Endometrium (tissue), 2 donors: ENCODE results near the gene HIVEP3.

ENCODE experiments used
- FAIRE-seq: peaks from 2 replicates; lab custom pipeline; 2012; peaks lifted over from hg19 to GRCh38; lab: Jason Lieb, UNC
- donor health status: control.
- donor health status: control.

Gene HIVEP3

DNA sequence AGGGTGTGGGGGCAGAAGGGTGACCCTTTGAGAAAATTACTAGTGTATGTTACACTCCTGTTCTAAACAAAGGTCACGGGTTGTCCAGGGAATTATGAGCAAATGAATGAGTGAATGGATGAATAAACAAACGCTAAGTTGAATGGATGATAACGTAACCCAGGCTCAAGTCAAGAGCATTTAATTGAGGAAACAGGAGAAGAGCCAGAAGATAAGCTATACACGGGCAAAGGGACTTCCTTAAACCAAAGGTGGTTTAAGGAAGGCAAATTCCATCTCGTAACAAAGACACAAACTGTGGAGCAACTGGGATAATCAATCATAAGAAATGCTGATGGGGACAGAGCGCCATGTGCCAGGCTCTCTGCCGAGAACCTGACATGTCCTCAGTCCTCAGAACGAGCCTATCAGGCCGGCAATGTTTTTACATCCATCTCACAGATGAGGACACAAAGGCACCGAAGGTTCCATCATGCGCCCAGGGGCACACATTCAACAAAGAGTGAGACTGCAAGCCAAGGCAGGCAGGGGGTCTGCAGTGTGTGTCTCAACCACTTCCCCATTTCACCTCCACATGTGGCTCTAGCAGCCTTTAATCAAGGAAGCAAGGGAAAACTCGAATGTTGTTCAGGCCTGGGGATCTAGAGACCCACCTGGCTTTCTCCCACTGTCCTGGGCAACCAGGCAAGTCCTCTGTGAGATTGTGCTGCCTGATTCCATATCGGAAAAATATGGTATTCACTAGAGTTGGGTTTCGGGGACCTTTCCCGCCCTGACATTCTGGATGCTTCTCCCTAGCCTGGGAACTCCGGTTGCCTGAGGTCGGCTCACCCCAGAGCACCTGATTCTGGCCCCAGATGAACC lies 307.4 kb downstream of the HIVEP3 start:
- FAIRE-seq = no peak

DNA sequence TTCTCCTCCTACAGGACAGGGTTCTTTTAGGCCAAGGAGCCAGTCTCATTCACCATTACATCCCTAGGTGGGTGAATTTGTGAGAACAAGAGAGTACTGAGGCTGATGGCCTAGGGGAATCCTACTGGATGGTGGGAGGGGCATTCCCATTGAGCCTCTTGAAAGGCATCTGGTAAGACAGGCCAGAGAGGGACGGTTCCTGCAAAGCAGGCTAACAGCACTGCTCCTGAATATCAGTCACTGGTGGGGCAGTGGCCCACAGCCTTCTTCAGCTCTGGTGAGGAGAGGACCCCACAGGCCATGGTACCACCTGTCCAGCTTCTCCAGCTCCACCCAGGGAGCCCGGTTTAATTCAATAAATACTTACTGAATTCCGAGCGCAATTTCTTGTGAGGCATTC lies 308.4 kb downstream of the HIVEP3 start:
- no peak for FAIRE-seq

DNA sequence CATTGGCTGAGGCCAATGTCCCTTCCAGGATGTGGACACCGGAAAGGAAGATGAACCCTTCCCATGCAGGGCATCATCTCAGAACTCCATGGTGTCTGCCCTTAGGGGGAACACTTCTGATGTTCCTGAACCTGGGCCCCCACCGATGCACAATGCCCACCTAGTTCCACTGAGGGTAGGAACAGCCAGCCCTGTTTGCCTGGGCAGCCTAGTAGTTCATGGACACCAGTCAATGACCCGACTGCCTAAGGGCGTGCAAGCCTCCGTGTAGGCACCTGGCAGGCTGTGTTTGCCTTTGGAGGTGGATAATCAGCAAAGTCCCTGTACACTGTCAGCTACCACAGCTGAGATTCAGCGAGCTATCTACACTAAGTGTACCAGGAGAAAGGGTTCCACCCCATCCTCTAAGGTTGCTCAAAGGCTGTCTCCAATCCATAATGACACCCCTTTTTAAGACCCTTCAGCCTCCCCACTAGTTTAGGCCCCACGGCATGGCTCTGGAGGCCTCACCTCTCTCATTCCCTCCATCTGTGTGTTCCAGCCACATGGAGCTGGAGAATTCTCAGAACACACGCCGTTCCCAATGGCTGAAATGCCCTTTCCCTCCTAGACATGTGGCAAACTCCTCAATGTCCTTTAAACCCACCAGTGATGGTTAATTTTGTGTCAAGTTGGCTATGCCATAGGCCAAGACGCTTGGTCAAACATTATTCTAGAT lies 309.4 kb downstream of the HIVEP3 start:
- no peak for FAIRE-seq

DNA sequence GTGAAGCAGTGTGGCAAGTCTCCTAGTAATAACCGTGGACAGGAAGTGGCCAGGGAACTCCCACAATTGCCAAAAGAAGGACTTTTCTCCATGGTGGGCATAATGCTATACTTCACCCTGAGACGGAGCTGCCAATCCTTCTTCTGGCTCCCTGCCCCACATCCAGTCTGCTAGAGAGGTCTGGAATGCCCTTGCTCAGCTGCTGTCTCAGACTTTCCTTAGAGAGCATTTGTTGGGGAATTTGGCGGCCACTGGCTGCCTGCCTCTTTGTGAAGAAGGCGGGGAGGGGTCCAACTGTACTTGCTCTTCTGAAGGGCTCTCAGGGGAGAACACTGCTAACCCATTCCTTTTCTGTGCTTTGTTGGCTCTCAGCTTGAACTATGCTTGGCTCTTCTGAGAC lies 310.5 kb downstream of the HIVEP3 start:
- FAIRE-seq = no peak

- FAIRE-seq = no peak
Observed at GRCh38 chr1:41607808-41608207, 310.9 kb downstream of the HIVEP3 start.

DNA sequence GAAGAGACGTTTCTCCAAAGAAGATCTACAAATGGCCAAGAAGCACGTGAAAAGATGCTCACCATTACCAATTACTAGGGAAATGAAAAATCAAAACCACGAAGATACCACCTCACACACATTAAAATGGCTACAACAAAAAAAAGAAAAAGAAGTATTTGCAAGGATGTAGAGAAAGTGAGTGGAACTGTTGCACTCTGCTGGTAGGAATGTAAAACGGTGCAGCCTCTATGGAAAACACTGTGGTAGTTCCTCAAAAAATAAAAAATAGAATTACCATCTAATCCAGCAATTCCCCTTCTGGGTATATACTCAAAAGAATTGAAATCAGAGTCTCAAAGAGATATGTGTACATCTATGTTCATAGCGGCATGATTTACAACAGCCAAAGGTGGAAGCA lies 318.8 kb downstream of the HIVEP3 start:
- no peak for FAIRE-seq

GRCh38 chr1:41598325-41598724 lies 320.4 kb downstream of the HIVEP3 start:
- no peak for FAIRE-seq

- no peak for FAIRE-seq
Observed at GRCh38 chr1:41592451-41593125, 326.1 kb downstream of the HIVEP3 start.

- FAIRE-seq = no peak
Observed at GRCh38 chr1:41591891-41592290, 326.8 kb downstream of the HIVEP3 start.

DNA sequence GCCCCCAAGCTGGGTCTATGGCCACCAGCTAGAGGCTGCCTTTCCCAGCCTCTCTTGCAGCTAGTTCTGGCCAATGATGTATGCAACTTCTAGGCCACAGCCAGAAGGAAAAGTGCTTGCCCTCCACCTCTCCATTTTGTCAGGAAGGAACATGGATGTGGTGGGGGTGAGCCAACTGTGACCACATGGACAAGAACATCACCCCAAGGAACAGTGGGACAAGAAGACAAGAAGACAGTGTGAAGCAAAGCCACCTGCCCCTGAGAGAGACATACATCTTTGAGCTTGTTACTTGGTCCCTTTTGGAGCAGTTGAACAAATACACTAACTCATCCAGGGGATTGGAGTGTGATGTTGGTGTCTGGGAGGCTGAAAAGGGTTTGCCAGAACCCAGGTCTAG lies 328.4 kb downstream of the HIVEP3 start:
- no peak for FAIRE-seq

GRCh38 chr1:41589395-41589794 lies 329.3 kb downstream of the HIVEP3 start:
- FAIRE-seq = no peak

DNA sequence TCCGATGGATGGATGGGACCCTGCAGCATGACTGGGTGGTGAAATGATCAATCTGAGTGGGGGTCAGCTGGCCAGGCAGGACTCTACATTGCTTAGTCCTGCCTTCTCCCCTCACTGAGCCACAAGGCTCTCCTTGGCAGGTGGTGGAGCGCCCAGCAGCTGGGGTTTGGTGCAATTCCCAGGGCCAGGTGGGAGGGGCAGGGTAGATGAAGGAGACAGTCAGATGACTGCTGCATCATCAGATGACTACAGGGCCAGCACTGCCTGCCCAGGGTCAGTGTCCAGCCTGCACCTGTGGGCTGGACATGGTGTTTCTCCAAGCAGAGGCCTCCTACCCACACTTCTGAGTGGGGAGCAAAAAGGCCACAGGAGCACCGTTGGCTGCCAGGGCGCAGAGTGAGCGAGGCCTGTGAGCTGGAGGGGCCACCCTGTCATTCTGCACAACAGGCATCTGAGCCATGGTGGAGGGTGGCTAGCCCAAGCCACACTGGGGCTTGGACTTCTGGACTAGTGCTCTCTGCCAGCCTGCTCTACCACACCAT lies 330.3 kb downstream of the HIVEP3 start:
- no peak for FAIRE-seq

- no peak for FAIRE-seq
Observed at GRCh38 chr1:41587791-41588190, 330.9 kb downstream of the HIVEP3 start.

DNA sequence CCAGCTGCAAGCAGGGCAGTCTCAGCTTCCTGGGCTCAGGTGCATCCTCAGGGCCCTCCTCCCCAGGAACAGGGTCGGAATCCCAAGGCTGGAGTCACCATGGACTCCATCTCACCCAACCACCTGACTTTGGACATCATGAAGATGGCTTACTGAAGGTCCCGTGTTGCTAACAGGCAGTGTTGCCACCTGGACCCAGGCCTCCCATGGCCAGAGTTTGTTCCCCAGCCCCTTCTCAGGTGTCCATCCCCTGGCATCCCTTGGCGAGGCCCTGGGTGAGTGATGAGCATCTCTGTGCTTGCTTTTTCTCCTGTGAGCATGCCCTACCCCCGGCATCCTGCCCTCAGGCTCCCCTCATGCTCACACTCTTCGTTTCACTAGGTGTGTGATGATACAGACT lies 332.5 kb downstream of the HIVEP3 start:
- FAIRE-seq = no peak

GRCh38 chr1:41583658-41584547 lies 334.8 kb downstream of the HIVEP3 start:
- no peak for FAIRE-seq

GRCh38 chr1:41582851-41583657 lies 335.7 kb downstream of the HIVEP3 start:
- no peak for FAIRE-seq

DNA sequence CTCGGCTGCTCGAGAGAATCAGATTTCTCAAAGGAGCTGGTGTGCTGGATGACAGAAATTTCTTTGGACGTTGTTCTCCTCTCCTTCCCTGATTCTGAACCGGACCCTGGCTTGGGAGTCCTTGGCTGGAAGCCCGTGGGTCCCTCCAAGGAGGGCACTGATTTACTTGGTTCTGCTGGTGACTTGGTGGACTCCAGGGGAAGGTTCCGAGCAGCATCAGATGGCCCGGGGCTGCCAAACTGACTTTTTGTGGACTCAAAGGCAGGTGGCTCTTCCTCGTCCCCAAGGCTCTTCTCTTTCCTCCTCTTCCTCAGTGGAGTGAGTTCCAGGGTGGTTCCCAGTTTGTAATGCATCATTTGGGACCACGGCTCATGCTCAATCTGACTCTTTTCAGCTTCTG lies 336.4 kb downstream of the HIVEP3 start:
- no peak for FAIRE-seq

DNA sequence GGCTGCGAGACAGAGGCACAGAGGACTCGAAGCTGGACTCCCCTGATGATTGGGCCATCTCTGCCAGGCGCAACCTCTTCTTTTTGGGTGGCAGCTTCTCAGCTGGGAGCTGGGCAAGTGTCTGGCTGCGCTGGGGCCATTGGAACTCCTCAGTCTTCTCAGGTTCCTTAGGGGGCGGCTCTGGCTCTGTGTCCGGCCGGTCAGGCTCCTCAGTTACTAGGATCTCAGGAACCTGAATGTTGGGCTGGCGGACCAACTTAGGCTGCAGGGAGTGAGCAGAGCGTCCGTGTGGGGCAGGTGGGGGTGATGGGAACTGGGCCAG lies 336.8 kb downstream of the HIVEP3 start:
- FAIRE-seq = no peak

- no peak for FAIRE-seq
Observed at GRCh38 chr1:41581216-41582003, 337.3 kb downstream of the HIVEP3 start.

GRCh38 chr1:41580520-41581172 lies 338.1 kb downstream of the HIVEP3 start:
- FAIRE-seq = no peak
